ENCODE data around the gene BLACAT1.
A peak's percentile ranks its signal among the peaks of the same experiment; 100 is the strongest.

The BLACAT1 gene

DNA sequence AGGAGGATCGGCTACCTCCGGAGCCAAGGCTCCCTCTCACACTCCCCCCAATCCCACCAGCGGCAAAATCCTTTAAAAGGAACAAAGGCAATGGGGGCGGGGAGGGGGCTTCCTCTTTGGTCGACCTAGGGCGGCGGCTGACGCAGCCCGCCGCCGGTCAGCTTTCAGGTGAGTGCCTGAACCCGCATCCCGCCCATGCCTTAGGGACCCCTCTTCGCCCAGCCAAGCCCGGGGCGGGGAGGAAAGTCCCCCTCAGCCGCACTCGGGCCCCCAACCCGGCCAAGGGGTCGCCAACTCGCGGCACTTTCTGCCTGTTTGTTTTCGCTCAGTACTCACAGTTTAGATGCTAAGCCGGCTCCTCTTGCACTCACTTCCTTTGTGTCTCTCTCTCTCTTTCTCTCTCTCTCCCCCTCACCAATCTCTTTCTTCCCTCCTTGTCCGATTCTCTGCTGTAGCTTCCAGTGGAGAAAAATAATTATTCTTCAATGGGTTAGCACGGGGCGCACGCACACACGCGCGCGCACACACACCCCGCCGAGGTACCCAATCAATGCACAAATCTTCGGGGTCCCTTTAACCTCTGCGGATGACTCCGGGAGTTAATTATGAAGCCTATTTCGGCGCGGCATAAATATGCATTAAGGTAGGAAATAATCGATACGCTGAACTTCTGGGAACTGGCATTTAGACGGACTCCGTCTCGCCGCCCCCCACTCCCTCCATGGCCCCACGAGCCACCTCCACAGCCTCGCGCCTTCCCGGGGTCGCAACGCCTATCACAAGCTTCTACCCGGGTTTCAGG, at the start of gene BLACAT1:
BLACAT1 (minus strand) TSS at position 465 of the 802 bp plus-strand sequence.
- DNase-seq: no peak

DNA sequence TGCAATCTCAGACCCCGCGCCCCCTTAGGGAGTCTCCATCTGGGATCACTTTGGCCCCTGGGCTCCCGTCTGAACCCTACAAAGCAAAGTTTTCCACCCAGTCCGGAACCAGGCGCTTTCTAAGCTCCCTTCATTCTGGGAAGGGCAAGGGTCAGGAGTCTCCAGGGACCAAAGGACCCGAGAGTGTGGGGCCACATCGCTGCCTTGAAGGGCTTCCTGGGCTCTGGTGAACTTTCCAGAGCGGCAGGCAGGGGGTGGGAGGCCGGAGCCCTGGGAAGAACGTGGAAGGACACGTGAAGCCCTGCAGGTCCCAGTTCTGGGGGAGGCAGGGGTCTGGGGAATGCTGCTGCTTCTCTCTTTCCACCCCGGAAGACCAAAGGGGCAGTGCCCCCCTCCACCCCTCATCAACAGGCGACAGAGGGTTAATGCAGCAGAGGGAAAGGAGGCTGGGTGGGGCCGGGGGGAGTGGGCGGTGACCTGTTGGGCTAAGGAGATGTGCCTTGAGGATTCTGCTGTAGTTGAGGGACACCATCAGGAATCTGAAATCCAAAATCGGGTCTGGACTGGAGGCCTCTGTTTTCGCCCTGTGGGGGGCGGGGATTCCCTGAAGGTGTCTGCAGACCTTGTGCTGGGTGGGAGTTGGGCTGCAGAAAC, 49.4 kb upstream of the BLACAT1 start:
- DNase-seq: no peak

DNA sequence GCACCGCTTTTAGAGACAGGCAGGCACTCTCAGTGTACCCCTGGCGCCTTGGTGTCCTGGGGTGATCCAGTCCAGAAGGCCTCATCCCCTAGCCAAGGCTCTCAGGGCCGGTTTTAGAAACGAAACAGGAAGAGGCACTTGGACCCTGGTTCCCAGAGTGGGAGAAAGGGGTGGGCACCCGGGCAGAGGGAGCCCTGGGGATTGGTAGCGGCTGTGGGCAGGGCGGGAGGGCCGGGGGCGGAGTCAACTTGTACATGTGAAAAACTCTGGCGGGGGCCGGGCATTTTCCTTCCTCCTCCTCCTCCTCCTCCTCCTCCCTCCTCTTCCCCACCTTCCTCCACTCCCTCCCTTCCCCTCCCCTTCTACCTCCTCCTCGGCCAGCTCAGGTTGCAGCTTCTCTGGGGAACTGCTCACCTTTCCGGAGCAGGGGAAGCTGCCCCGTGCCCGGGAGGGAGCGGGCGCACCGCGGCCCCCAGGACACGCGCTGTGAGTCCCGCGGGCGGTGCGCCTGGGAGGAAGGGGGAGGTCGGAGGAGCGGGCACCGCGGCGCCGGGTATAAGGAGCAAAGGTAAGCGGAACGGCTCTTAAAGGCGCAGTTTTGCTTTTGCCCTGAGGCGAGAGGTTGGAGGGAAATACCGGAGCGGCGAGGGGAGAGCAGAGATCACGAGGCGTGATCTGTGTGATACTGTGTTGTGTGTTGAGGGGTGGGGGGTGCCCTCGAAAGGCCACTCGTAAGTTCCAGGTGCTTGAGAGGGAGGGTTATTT, 48.6 kb upstream of the BLACAT1 start, which contains the start of gene CDK18:
CDK18 (plus strand) TSS at position 359 of the 765 bp plus-strand sequence. CDS start 18,499 bp downstream, outside the sequence.
- DNase-seq: no peak

DNA sequence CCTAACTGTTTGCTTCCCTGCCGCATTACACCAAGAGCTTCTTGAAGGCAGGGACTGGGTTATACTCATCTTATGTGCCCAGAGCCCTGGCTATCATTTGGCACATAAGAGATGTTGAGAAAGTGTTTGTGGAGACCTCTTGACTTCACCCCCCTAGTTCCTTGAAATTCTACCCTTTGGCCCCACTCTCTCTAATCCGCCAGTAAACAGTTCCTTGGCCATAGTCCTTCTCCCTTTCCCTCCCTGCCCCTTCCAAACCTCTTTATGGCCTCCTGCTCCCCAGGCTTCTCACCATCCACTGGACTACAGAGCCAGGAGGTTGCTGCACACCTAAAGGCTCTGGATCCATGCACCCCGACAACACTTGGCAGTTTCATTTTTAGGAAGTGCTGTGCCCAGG, 47.1 kb upstream of the BLACAT1 start:
- DNase-seq: no peak

DNA sequence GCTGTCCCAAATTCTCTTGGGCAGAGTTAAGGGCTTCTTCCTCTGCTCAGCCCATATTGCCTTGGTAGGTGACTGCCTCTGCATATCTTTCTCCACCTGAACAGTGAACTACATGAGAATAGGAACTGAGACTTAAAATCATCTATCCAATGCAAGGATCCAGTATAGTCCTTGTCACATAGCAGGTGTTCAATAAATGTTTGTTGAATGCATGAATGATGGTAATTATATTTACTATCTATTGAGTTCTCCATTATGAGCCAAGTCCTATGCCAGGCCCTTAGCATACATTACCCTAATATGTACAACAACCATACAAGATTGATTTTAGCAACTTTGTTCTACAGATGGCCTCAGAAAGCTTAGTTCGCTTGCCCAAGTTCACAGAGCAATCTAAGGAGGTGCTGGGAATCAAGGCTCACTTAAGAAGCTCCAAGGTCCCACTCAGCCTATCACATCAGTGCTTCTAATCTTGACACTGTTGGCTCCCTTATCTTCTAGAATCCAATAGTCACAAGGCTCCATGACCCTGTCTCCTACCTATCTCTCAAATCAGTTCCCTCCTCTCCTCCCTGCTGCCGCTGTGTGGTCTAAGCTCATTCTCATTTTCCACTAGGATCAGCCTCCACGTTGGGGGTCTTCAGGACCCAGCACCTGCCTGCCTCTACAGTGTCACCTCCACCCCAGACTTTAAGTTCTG, 46.4 kb upstream of the BLACAT1 start:
- no peak for DNase-seq

DNA sequence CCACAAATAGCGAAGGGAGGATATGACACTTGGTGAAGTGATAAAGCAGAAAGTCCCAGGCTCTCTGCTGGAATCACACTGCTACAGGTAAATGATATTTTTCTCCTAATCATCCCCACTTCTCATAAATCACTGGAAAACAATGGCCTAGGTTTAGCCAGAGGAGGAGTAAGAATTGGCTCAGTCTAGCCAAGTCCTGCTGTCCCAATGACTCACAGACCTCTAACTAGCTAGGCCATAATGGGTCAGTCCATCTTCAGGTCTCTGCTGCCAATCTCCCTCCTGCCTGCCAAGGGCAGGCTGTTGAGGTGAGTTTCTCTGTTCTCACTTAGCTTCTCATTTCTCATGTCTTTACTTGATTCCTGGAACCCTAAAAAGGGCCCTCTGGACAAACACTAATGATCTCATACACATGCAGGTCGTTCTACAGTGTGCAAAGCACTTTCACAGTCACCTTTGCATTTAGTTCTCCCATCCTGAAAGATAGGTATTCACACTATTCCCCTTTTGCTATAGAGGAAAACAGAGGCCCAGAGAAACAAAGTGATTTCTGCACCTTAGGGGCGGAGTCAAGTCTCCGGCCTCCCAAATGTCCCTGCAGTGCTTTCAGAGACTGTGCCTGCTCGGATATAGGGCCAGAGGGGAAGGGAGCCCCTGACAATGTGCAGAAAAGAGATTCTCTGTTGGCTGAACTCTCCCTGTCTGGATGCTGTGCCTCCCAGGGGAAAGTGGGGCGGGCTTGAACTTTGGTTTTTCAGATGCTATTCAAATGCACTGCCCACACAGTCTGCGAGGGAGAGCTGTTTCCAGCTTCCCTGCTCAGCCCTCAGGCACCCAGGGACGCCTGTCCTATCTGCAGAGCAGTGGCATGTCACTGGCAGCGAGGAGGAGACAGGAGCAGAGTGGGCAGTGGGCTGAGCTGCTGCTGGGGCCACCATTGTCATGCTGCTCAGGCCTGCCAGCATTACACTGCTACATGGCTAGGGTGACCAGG, 44.7 kb upstream of the BLACAT1 start:
- no peak for DNase-seq

DNA sequence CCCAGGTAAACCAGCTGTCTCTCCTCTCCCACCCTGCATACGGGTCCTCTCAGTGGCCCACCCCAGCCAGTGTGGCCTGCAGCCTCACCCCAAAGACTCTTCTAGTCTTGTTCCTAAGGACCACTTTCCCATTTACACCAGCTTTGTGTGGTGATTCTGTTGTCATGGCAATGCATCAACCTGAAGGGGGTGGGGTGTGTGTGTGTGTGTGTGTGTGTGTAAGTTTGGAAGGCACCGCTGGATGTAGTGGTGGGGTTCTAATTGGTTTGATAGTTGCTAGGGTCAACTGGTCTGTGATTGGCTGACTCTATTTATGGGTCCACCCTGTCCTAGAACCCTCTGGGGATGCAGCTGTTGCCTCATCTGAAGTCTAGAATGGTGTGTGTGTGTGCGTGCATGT, 43.9 kb upstream of the BLACAT1 start:
- no peak for DNase-seq

DNA sequence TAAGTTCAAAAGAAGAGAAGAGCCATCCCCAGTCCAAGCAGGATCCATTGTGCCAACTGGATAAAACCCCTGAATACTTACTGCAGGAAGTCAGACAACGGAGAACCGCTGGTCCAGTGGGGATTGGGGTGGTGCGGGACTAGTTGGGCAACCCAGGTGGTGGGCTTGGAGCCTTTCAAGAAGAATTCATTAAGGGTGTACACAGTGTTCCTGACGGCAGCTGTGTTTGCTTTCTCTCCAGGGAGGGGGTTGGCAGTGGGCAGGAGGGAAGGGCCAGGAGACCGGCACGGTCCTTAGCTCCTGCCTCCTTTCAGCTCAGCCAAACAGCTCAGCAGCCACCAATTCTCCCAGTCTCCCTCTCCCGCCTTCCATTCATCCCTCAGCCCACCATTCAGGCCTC, 41.5 kb upstream of the BLACAT1 start:
- no peak for DNase-seq

DNA sequence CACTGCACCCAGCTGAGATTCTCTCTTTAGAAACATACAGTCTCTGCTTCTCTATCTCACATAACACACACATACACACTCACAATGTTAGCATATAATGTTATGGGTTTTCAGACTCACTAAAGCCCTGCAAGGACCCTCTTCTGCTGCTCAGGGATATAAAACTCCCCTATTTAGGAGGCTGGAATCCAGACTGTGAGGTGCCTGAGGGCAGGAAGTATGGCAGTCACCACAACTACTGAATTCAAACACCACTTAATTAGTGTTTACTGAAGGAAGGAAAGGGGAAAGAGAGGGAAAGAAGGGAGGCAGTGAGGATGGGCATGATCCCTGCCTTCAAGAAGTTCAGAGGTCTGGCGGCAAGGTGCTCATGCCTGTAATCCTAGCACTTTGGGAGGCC, 40.8 kb upstream of the BLACAT1 start:
- DNase-seq: no peak

DNA sequence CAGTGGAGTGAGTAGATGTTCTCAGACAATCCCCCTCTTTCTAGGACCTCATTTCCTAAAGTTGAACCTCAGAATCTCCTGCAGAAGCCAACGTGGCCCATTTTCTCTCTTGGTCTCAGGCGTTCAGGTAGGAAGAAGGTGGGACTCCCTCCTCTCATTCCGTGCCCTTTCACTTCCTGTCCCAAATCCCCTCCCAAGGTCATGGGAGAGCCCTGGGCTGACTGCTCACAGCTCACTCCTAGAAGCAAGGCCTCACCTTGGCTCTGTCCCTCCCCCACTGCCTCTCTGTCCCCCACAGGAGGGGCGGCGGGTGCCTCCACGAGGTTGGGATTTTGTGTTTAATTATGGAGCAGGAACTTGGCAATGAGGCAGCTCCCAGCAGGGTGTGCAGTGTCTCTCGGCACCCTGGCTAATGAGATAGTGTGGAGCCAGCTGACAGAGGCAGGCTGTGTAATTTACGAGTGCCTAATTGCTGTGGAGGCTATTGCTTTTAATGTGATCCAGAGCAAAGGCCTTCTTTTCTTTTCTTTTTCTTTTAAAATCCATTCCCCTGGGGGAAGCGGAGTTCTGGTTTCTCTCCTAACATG, 39.5 kb upstream of the BLACAT1 start:
- no peak for DNase-seq

DNA sequence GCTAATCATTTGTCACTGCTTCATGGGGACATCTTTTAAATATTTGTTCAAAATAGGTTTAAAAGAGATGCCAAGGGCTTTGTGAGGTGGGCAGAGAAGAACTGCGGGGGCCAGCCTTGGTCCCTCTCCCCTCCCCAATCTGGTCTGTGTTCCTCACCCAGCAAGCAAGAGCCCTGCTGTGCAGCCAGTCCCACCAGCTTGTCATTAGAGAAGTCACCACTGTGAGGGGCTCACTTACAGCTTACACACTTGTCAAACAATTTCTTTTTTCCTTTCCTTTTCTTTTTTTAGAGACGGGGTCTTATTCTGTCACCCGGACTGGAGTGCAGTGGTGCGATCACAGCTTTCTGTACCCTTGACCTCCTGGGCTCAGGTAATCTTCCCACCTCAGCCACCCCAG, 38.3 kb upstream of the BLACAT1 start:
- DNase-seq: no peak

DNA sequence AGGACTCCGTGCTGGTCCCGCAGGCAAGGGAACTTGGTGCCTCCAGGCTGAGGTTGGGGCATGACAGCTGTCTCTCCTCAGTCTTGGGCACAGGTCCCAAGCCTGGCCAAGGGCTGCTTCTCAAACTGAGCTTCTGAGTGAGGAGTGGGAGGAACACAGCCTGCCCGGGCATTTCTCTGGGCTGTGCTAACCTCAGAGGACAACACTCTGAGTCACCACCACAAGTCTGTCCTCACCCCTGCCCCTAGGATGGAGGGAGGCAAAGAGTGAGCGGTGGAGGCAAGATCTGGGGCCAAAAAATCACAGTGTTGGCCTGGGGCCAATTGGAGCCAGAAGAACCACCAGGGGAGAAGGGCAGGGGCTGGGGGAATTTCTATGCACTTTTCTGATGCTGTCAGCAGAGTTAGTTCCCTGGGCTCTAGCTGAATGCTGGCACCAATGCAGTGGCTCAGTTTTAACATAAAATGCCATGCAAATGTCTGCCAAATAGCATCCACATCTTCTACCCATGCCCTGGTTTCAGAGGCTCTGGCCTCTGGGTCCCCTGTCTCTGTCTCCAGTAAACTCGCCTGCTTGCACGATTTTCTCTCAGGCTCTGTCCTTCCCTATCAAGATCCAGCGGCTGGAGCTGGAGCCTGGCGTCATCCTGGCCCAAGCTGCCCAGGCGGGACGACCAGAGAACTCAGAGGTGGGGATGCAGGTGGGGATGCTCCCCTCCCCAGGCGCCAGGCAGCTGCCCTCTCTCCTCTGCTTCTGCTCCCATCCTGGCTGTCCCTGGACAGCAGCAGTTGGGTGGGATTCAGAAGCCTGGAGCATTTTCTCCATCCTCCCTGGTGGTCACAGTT, 37.6 kb upstream of the BLACAT1 start:
- DNase-seq: peak; percentile 55

DNA sequence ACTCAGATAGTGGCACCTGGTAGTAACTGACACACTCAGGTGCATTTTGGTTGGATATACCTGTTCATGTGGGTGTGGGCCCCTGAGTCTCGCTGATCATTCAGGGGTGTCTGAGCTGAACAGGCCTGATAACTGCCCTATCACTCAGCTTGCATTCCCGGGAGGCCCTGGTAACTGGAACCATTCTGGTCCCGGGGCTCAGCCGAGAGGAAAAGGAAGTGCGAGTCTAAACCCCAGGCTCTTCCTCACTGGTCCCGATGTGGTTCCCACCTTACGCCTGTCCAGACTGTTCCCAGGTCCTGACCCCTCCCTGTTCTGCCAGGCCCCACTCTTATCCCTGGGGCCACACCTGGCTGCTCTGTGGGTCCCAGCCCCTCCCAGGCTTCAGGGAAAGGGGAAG, 36.9 kb upstream of the BLACAT1 start:
- DNase-seq: no peak

DNA sequence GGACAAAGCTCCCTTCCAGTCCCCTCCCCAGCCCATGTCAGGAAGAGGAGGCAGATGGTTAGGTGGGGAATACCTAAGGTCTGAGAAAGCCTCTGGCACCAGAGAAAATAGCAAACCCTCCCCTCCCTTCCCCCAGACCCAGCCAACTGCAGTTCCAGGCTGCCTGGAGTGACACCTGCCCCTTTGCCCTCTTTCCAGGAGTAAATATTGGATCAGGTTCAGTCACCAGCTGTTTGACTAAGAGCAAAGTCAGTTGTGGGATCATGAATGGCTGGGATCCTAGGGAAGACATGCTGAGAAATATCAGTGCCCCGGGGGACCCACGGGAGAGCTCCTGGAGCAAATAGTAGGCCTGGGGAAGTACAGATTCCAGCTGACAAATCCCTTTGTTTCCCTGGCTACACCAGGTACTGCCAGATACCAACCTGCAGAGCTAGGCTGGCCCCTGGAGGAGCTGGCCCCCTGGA, 36.4 kb upstream of the BLACAT1 start:
- DNase-seq: no peak

DNA sequence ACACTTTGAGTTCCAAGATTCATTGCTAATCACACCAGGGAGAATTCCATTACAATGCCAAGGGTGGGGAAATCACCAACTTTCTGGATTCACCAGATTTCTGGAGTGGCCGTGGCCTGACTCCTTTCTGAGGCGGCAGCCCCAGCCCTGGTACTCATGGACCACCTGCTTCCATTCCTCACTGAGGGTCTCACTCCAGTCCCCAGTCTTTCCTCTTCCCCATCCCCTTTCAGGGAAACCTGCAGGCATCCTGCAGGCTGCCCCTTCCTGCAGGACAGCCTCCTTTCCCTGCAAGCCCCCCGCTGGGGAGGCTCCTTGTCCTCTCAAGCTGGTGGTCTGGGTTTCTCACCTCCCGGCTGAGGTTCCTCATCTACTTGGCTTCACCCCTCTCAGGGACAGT, 35.9 kb upstream of the BLACAT1 start:
- DNase-seq: no peak

DNA sequence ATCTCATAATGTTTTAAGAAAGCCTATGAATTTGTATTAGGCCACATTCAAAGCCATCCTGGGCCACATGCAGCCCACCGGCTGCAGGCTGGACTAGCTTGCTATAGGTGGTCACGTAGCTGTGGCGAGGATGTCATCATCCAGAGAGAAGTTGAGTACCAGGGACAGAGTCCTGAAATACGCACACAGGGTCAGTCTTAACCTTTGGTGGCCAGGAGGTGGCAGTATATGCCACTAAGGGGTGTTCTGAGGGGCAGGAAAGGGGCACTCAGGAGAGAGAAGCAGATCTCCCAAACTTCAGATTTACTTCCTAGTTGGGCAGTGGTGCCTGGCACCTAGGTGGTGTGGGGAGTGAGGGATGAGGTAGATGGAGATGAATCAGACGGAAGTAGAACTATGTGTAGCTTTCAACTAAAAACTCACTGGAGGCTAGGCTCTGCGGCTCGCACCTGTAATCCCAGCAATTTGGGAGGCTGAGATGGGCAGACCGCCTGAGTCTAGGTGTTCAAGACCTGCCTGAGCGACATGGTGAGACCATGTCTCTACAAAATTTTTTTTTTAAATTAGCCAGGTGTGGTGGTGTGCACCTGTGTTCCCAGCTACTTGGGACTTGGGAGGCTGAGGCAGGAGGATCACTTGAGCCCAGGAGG, 32.4 kb upstream of the BLACAT1 start:
- DNase-seq: peak; percentile 60

DNA sequence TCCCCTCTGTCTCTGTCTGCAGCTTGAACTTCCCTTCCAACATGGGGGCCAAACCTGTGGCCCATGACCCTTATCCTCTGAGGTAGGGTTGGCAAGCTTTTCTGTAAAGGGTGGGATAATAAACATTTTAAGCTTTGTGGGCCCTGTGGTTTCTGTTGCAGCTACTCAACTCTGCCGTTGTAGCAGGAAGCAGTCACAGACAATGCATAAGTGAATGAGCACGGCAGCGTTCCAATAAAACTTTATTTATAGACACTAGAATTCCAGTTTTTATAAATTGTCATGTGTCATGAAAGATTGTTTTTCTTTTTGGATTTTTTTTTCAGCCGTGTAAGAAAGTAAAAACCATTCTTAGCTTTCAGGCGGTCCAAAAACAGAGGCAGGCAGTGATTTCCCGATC, 30.4 kb upstream of the BLACAT1 start:
- no peak for DNase-seq

DNA sequence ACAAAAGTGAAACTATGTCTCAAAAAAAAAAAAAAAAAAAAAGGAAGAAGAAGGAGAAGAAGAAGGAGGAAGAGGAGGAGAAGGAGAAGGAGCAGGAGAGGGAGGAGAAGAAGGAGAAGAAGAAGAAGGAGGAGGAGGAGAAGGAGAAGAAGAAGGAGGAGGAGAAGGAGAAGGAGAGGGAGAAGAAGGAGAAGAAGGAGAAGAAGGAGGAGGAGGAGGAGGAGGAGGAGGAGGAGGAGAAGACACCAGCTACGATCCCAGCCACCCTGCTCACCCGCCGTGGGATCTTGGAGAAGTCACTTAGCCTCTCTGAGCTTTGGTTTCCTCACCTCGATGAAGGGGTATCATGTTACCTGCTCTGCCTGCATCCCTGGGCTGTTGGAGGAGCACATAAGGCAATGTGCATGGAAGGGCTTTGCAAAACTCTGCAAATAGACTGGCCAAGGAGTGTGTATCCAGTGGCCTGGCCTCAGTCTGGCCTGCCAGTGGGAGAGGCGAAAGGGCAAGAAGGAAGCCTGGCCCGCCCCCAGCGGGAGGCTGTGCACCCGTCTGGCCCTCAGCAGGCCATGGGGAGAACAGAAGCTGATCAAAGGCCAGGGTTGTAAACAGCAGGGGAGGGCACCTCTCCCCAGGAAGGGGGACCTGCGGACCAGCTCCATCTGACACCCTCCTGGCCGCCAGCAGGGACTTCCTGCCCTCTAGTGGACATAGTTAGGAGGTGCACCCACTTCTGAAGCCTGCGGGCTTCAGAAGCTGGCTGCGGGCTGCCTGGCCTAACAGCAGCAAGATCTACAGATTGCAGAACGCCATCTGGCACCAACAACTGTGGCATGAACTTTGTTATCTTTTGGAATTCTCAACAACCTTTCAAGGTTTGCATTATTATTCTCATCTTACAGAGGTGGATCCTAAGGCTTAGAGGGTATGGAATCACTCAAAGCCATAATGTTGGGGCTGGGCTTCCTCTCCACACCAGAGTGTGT, 29.4 kb upstream of the BLACAT1 start:
- DNase-seq: peak; percentile 57

Measured in HCEC 1CT (cell line).